Liver (tissue), 9 donors: ENCODE measurements around the gene DGKA. TPM values are rescaled to one million over a fixed set of nuclear protein-coding genes. Genes with fewer than 3 reads are reported as not detected.

Source experiments
- DNase-seq: peaks from one replicate; pipeline ENCODE4 v3.0.0-alpha.2; 2017; ENCODE audit warnings: low spot score
- H3K27ac ChIP-seq, 2 donors: one replicate each; pipeline ENCODE4 v1.7.0; 2013; ENCODE audit warnings: inconsistent platforms in 2 of 2, low read length in 2 of 2, control low read depth in 1 of 2, low read depth in 1 of 2, mild to moderate bottlenecking in 1 of 2
- H3K27me3 ChIP-seq, 4 donors: one replicate each; pipeline versions ENCODE4 v1.6.1 to v1.7.0; 2013; ENCODE audit warnings: low read length in 3 of 4, inconsistent platforms in 1 of 4, mild to moderate bottlenecking in 1 of 4, moderate library complexity in 1 of 4; ENCODE audit not compliant: control insufficient read depth in 4 of 4, insufficient read depth in 4 of 4
- H3K36me3 ChIP-seq, 4 donors: one replicate each; pipeline versions ENCODE4 v1.6.1 to v1.7.0; 2013; ENCODE audit warnings: low read length in 3 of 4, mild to moderate bottlenecking in 3 of 4, low read depth in 1 of 4, moderate library complexity in 1 of 4; ENCODE audit not compliant: control insufficient read depth in 4 of 4, insufficient read depth in 3 of 4
- H3K4me1 ChIP-seq, 4 donors: one replicate each; pipeline versions ENCODE4 v1.6.1 to v1.7.0; 2013; ENCODE audit warnings: low read length in 3 of 4, mild to moderate bottlenecking in 3 of 4, moderate library complexity in 1 of 4; ENCODE audit not compliant: control insufficient read depth in 4 of 4, insufficient read depth in 4 of 4
- H3K4me3 ChIP-seq, 3 donors: one replicate each; pipeline versions ENCODE4 v1.6.1 to v1.7.0; 2013; ENCODE audit warnings: low read length in 3 of 3, control low read depth in 1 of 3, low read depth in 1 of 3, mild to moderate bottlenecking in 1 of 3
- H3K9ac ChIP-seq, 2 donors: one replicate each; pipeline ENCODE4 v1.7.0; 2013; ENCODE audit warnings: low read length in 2 of 2, mild to moderate bottlenecking in 2 of 2, moderate library complexity in 2 of 2, control low read depth in 1 of 2, low read depth in 1 of 2
- H3K9me3 ChIP-seq, 4 donors: one replicate each; pipeline versions ENCODE4 v1.6.1 to v1.7.0; 2013; ENCODE audit warnings: low read length in 3 of 4; ENCODE audit not compliant: control insufficient read depth in 4 of 4
- EGR1 ChIP-seq, 2 donors: IDR thresholded peaks; 2 replicates each; pipeline ENCODE4 v1.6.1; 2016 to 2018; ENCODE audit warnings: antibody characterized with exemption in 2 of 2, low read depth in 2 of 2
- FOXA1 ChIP-seq: IDR thresholded peaks from 2 replicates; pipeline ENCODE4 v1.6.1; 2016; ENCODE audit warnings: antibody characterized with exemption
- FOXA2 ChIP-seq: IDR thresholded peaks from 2 replicates; pipeline ENCODE4 v1.6.1; 2016; ENCODE audit warnings: antibody characterized with exemption
- HNF4A ChIP-seq, 2 donors: conservative IDR thresholded peaks; 2 replicates each; pipeline ENCODE4 v1.6.1; 2016; ENCODE audit warnings: antibody characterized with exemption in 2 of 2, mild to moderate bottlenecking in 2 of 2
- RAD21 ChIP-seq, 2 donors: IDR thresholded peaks; 2 replicates each; pipeline ENCODE4 v1.6.1; 2016; ENCODE audit warnings: antibody characterized with exemption in 2 of 2, mild to moderate bottlenecking in 2 of 2
- SP1 ChIP-seq: IDR thresholded peaks from 2 replicates; pipeline ENCODE4 v1.6.1; 2018; ENCODE audit warnings: antibody characterized with exemption, mild to moderate bottlenecking
- TAF1 ChIP-seq: conservative IDR thresholded peaks from 2 replicates; pipeline ENCODE4 v1.6.1; 2016; ENCODE audit warnings: antibody characterized with exemption, mild to moderate bottlenecking
- WGBS: extraction: QIAGEN DNeasy Blood & Tissue Kit; methylation state at CpG from one replicate; pipeline ENCODE4 v1.1.7; 2013; 5-methylcytosine and 5-hydroxymethylcytosine counted together
- polyA plus RNA-seq, 2 donors: library from polyadenylated mRNA; stranded (reverse) in 1 of 2; unstranded in 1 of 2; fragments of 200-250 nt in 1 of 2; fragments of >200 nt in 1 of 2; fragmentation: Nextera tagmentation in 1 of 2; extraction: Ambion mirVana in 1 of 2; gene quantifications; one replicate each; pipeline versions ENCODE4 v1.2.1 to v1.2.3, GENCODE V29; 2013 to 2015
- total RNA-seq, 2 donors: library from RNA; depleted of rRNA; stranded (reverse); fragments of >200 nt; gene quantifications; one replicate each; pipeline ENCODE4 v1.2.3, GENCODE V29; 2014
- TF ChIP-seq, protein P1 (sequence below): IDR thresholded peaks from 2 replicates; pipeline ENCODE4 v1.6.1; 2016; ENCODE audit warnings: antibody characterized with exemption
- TF ChIP-seq, protein P2 (sequence below): IDR thresholded peaks from 2 replicates; pipeline ENCODE4 v1.6.1; 2016; ENCODE audit warnings: antibody characterized with exemption, mild to moderate bottlenecking
- TF ChIP-seq, protein P3 (sequence below): fragments of 150-350 bp; IDR thresholded peaks from 2 replicates; pipeline ENCODE4 v1.5.1; 2017; ENCODE audit warnings: improper control_type of control experiment, low read depth, low read length; ENCODE audit not compliant: missing input control
- donor health status: healthy.
- donor health status: healthy.
- donor health status: healthy.
- donor health status: healthy.
- donor health status: healthy.

DGKA gene
- total and polyA plus RNA-seq, 4 donors = 2.1 to 10.5 (median 5.1) TPM

DNA sequence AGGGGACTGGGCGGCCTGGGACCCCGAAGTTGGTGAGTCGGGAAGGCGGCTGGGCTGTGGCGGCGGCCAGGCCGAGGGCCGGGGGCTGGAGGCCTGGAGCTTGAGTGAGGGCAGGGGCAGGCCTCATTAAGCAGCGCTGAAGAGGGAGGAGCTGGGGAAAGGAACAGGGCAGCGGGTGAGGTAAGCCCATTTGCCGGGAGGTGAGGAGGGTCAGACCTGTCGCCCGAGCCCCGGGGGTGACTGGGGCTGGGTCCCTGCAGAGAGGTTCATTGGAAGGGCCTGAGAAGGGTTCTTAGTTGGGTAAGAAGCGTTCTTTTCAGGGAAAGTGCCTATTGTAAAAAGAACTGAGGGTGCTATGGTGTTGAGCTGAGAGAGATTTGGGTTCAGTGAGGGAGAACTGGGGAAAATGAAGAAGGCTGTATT lies 43.4 kb downstream of the DGKA start:
- no peaks in the 10 kb centered on the region for H3K27me3 ChIP-seq
- 0% methylated on average over 15 of the region's 15 CpGs for WGBS
- peak overlapping the region; percentile 57 to 93 (median 80) for H3K4me3 ChIP-seq
- peaks cover 0 to 4% (median under 1%) of the 10 kb centered on the region in 4 donors for H3K36me3 ChIP-seq
- peak overlapping the region; percentile 77 to 94 for H3K9ac ChIP-seq
- H3K9me3 ChIP-seq = no peaks in the 10 kb centered on the region
- peak overlapping the region; percentile 86 to 96 for H3K27ac ChIP-seq
- DNase-seq = no peak
- no peak for TF ChIP-seq EGR1 (IDR thresholded peaks at IDR 0.05; ENCODE audit: low read depth in 2 of 2)
- TF ChIP-seq, protein P1, sequence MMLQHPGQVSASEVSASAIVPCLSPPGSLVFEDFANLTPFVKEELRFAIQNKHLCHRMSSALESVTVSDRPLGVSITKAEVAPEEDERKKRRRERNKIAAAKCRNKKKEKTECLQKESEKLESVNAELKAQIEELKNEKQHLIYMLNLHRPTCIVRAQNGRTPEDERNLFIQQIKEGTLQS = no peak
- TF ChIP-seq, protein P2, sequence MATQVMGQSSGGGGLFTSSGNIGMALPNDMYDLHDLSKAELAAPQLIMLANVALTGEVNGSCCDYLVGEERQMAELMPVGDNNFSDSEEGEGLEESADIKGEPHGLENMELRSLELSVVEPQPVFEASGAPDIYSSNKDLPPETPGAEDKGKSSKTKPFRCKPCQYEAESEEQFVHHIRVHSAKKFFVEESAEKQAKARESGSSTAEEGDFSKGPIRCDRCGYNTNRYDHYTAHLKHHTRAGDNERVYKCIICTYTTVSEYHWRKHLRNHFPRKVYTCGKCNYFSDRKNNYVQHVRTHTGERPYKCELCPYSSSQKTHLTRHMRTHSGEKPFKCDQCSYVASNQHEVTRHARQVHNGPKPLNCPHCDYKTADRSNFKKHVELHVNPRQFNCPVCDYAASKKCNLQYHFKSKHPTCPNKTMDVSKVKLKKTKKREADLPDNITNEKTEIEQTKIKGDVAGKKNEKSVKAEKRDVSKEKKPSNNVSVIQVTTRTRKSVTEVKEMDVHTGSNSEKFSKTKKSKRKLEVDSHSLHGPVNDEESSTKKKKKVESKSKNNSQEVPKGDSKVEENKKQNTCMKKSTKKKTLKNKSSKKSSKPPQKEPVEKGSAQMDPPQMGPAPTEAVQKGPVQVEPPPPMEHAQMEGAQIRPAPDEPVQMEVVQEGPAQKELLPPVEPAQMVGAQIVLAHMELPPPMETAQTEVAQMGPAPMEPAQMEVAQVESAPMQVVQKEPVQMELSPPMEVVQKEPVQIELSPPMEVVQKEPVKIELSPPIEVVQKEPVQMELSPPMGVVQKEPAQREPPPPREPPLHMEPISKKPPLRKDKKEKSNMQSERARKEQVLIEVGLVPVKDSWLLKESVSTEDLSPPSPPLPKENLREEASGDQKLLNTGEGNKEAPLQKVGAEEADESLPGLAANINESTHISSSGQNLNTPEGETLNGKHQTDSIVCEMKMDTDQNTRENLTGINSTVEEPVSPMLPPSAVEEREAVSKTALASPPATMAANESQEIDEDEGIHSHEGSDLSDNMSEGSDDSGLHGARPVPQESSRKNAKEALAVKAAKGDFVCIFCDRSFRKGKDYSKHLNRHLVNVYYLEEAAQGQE = no peak
- no peak for TF ChIP-seq RAD21 (IDR thresholded peaks at IDR 0.05)
- TF ChIP-seq, protein P3, sequence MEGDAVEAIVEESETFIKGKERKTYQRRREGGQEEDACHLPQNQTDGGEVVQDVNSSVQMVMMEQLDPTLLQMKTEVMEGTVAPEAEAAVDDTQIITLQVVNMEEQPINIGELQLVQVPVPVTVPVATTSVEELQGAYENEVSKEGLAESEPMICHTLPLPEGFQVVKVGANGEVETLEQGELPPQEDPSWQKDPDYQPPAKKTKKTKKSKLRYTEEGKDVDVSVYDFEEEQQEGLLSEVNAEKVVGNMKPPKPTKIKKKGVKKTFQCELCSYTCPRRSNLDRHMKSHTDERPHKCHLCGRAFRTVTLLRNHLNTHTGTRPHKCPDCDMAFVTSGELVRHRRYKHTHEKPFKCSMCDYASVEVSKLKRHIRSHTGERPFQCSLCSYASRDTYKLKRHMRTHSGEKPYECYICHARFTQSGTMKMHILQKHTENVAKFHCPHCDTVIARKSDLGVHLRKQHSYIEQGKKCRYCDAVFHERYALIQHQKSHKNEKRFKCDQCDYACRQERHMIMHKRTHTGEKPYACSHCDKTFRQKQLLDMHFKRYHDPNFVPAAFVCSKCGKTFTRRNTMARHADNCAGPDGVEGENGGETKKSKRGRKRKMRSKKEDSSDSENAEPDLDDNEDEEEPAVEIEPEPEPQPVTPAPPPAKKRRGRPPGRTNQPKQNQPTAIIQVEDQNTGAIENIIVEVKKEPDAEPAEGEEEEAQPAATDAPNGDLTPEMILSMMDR = no peak
- TF ChIP-seq TAF1 = no peak
- no peak for TF ChIP-seq SP1
- TF ChIP-seq FOXA2 = no peak
- peaks cover 7 to 30% (median 21%) of the 10 kb centered on the region in 4 donors for H3K4me1 ChIP-seq

DNA sequence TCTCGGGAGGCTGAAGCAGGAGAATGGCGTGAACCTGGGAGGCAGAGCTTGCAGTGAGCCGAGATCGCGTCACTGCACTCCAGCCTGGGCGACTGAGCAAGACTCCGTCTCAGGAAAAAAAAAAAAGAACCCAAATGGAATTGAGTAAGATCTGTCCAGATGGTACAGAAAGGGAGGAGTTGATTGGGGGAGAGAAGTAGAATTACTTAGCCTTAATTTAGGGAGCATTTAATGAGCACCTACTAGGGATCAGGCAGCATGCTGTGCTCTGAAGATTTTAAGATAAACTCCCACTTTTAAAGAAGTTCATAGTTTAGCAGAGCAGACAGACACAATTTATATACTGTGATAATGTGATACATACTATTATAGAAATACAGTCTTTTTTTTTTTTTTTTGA lies 47.4 kb downstream of the DGKA start:
- Histone ChIP-seq H3K36me3 (peaks cover 3 to 11% (median 5%) of the 10 kb centered on the region in 4 donors), H3K4me3 (no peak overlapping the region), H3K9me3 (no peaks in the 10 kb centered on the region), H3K9ac (no peak overlapping the region), H3K4me1 (peaks cover 6 to 20% (median 12%) of the 10 kb centered on the region in 4 donors), H3K27me3 (no peaks in the 10 kb centered on the region), H3K27ac (no peak overlapping the region)
- no peak for DNase-seq
- 90% methylated on average over 7 of the region's 7 CpGs for WGBS
- no peak for TF ChIP-seq FOXA1
- TF ChIP-seq, protein P3 = no peak
- TF ChIP-seq HNF4A (conservative IDR thresholded peaks at IDR 0.05) = no peak
- no peak for TF ChIP-seq TAF1
- TF ChIP-seq, protein P1 = no peak
